GM23338 (cell line): Measurements from ENCODE around the gene CYP19A1. TPM values are rescaled to one million over a fixed set of nuclear protein-coding genes. Genes with fewer than 3 reads are reported as not detected.

Experiments
- ATAC-seq: fragments of 200-7000 bp; cut with Tn5 transposase; 3 replicates; pipeline ENCODE4 v1.9.1; 2020
- DNase-seq: peaks from one replicate; pipeline ENCODE4 v3.0.0-alpha.2; 2015; ENCODE audit warnings: low spot score
- H2AFZ ChIP-seq: fragments of 200-600 bp; sonication (generic); 2 replicates; pipeline ENCODE4 v1.8.0; 2016; ENCODE audit warnings: antibody characterized with exemption, mild to moderate bottlenecking, moderate library complexity
- H3F3A ChIP-seq: fragments of 200-600 bp; sonication (generic); replicated peaks from 2 replicates; pipeline ENCODE4 v1.8.0; 2017; ENCODE audit warnings: antibody characterized with exemption, mixed run types, low read depth
- H3K27ac ChIP-seq: fragments of 200-600 bp; sonication (generic); 2 replicates; pipeline ENCODE4 v1.6.1; 2016; ENCODE audit warnings: low read depth
- H3K27me3 ChIP-seq: fragments of 200-600 bp; sonication (generic); 2 replicates; pipeline ENCODE4 v1.8.0; 2016; ENCODE audit warnings: mild to moderate bottlenecking, mixed run types, moderate library complexity; ENCODE audit not compliant: insufficient read depth
- H3K36me3 ChIP-seq: fragments of 200-600 bp; sonication (generic); 2 replicates; pipeline ENCODE4 v1.8.0; 2016; ENCODE audit warnings: mild to moderate bottlenecking; ENCODE audit not compliant: insufficient read depth
- H3K4me1 ChIP-seq: fragments of 200-600 bp; sonication (generic); 2 replicates; pipeline ENCODE4 v1.8.0; 2016; ENCODE audit warnings: mild to moderate bottlenecking, moderate library complexity; ENCODE audit not compliant: insufficient read depth
- H3K4me2 ChIP-seq: fragments of 200-600 bp; sonication (generic); 2 replicates; pipeline ENCODE4 v1.7.1; 2017; ENCODE audit warnings: mixed run types
- H3K4me3 ChIP-seq: fragments of 200-600 bp; sonication (generic); 2 replicates; pipeline ENCODE4 v1.6.1; 2016; ENCODE audit warnings: mixed run types
- H3K79me2 ChIP-seq: fragments of 200-600 bp; sonication (generic); replicated peaks from 2 replicates; pipeline ENCODE4 v1.8.0; 2017; ENCODE audit warnings: mild to moderate bottlenecking; ENCODE audit not compliant: insufficient read depth
- H3K9me2 ChIP-seq: fragments of 200-600 bp; sonication (generic); 2 replicates; pipeline ENCODE4 v1.8.0; 2017; ENCODE audit not compliant: insufficient read depth
- H4K20me1 ChIP-seq: fragments of 200-600 bp; sonication (generic); replicated peaks from 2 replicates; pipeline ENCODE4 v1.8.0; 2017; ENCODE audit warnings: mild to moderate bottlenecking; ENCODE audit not compliant: insufficient read depth
- H3K27ac Mint-ChIP-seq: 2 replicates; pipeline ENCODE4 v1.8.0; 2020; ENCODE audit warnings: inconsistent platforms, mild to moderate bottlenecking, moderate library complexity, mixed read lengths
- H3K27me3 Mint-ChIP-seq: 3 replicates; pipeline ENCODE4 v1.8.0; 2022; ENCODE audit warnings: low read depth, mild to moderate bottlenecking, moderate library complexity, mixed read lengths, inconsistent platforms; ENCODE audit not compliant: insufficient read depth, poor library complexity
- H3K36me3 Mint-ChIP-seq: 3 replicates; pipeline ENCODE4 v1.8.0; 2021; ENCODE audit warnings: low read depth, mild to moderate bottlenecking, inconsistent platforms, moderate library complexity, mixed read lengths
- H3K4me1 Mint-ChIP-seq: 3 replicates; pipeline ENCODE4 v1.8.0; 2020; ENCODE audit warnings: mild to moderate bottlenecking, inconsistent platforms, mixed read lengths
- H3K4me3 Mint-ChIP-seq: 3 replicates; pipeline ENCODE4 v1.8.0; 2021; ENCODE audit warnings: moderate library complexity, mild to moderate bottlenecking, inconsistent platforms, mixed read lengths
- H3K9me3 Mint-ChIP-seq: 3 replicates; pipeline ENCODE4 v1.8.0; 2020; ENCODE audit warnings: moderate library complexity, mild to moderate bottlenecking, inconsistent platforms, mixed read lengths
- CREB1 ChIP-seq: fragments of 250-450 bp; sonication (Bioruptor Pico); IDR thresholded peaks from 2 replicates; pipeline ENCODE4 v1.5.0; 2020; ENCODE audit warnings: low read depth, mild to moderate bottlenecking, moderate library complexity
- CTCF ChIP-seq, 2 experiments: fragments of 200-600 bp in 1 of 2; sonication (generic) in 1 of 2; conservative IDR thresholded peaks; 2 replicates each; pipeline versions ENCODE4 v1.5.1 to v1.6.1; 2016 to 2017; ENCODE audit warnings: antibody characterized with exemption in 2 of 2, low read depth in 2 of 2, mild to moderate bottlenecking in 2 of 2, moderate library complexity in 1 of 2
- ETS1 ChIP-seq: IDR thresholded peaks from 2 replicates; pipeline ENCODE4 v1.6.1; 2016; ENCODE audit warnings: antibody characterized with exemption
- EZH2 ChIP-seq: fragments of 200-600 bp; sonication (generic); IDR thresholded peaks from one replicate; pipeline ENCODE4 v1.8.0; 2017; ENCODE audit warnings: antibody characterized with exemption, mild to moderate bottlenecking, low read depth; ENCODE audit not compliant: unreplicated experiment
- EZH2phosphoT487 ChIP-seq: fragments of 200-600 bp; sonication (generic); IDR thresholded peaks from one replicate; pipeline ENCODE4 v1.8.1; 2018; ENCODE audit warnings: antibody characterized with exemption; ENCODE audit not compliant: unreplicated experiment
- JUNB ChIP-seq: IDR thresholded peaks from one replicate; pipeline ENCODE4 v1.6.1; 2016; ENCODE audit warnings: antibody characterized with exemption; ENCODE audit not compliant: unreplicated experiment
- NANOG ChIP-seq: IDR thresholded peaks from 2 replicates; pipeline ENCODE4 v1.6.1; 2016; ENCODE audit warnings: antibody characterized with exemption, borderline replicate concordance
- POLR2AphosphoS5 ChIP-seq: IDR thresholded peaks from 2 replicates; pipeline ENCODE4 v1.6.1; 2016; ENCODE audit warnings: antibody characterized with exemption, low read depth
- REST ChIP-seq: IDR thresholded peaks from one replicate; pipeline ENCODE4 v1.6.1; 2018; ENCODE audit warnings: antibody characterized with exemption; ENCODE audit not compliant: unreplicated experiment
- STAT1 ChIP-seq: IDR thresholded peaks from one replicate; pipeline ENCODE4 v1.6.1; 2016; ENCODE audit warnings: antibody characterized with exemption; ENCODE audit not compliant: unreplicated experiment
- ZNF114 ChIP-seq: fragments of 250-450 bp; sonication (Bioruptor Pico); IDR thresholded peaks from 2 replicates; pipeline ENCODE4 v1.5.0; 2020; ENCODE audit warnings: mild to moderate bottlenecking, moderate library complexity
- ZNF331 ChIP-seq: fragments of 250-450 bp; sonication (Bioruptor Pico); IDR thresholded peaks from 2 replicates; pipeline ENCODE4 v1.5.0; 2020; ENCODE audit warnings: low read depth, mild to moderate bottlenecking, moderate library complexity
- ZNF462 ChIP-seq: fragments of 250-450 bp; sonication (Bioruptor Pico); IDR thresholded peaks from 2 replicates; pipeline ENCODE4 v1.5.0; 2020; ENCODE audit warnings: mild to moderate bottlenecking, moderate library complexity
- polyA plus RNA-seq: library from polyadenylated mRNA; unstranded; fragments of >200 nt; fragmentation: Nextera tagmentation; extraction: Ambion mirVana; gene quantifications from 2 replicates; pipeline ENCODE4 v1.2.1, GENCODE V29; 2016
- total RNA-seq: library from RNA; depleted of rRNA; stranded (reverse); fragments of >200 nt; shearing (Covaris generic); gene quantifications from 2 replicates; pipeline ENCODE4 v1.2.3, GENCODE V29; 2014

The CYP19A1 gene
- total and polyA plus RNA-seq, 2 experiments from 2014 or later: 0.42 TPM; not detected in 1

- TF ChIP-seq JUNB (no peak), ZNF331 (CRISPR knock-in tag) (no peak), EZH2phosphoT487 (no peak), CREB1 (CRISPR knock-in tag) (no peak), STAT1 (no peak), REST (no peak), NANOG (no peak), ZNF114 (CRISPR knock-in tag) (no peak), ETS1 (no peak), EZH2 (no peak), POLR2AphosphoS5 (no peak), CTCF (conservative IDR thresholded peaks at IDR 0.05; ENCODE audit: low read depth in 2 of 2) (no peak), ZNF462 (CRISPR knock-in tag) (no peak)
- Mint-ChIP-seq H3K36me3 (no peaks in the 10 kb centered on the region), H3K27ac (no peak overlapping the region), H3K9me3 (no peaks in the 10 kb centered on the region; the same call in 1 of the 3 replicates), H3K27me3 (peaks cover 1% of the 10 kb centered on the region), H3K4me1 (peaks cover under 1% of the 10 kb centered on the region; the same call in 2 of the 3 replicates), H3K4me3 (no peak overlapping the region)
- no peaks in the 10 kb centered on the region for H4K20me1 ChIP-seq
- H3K4me1 ChIP-seq: no peaks in the 10 kb centered on the region; the same call in 1 of the 2 replicates
- H2AFZ ChIP-seq: no peak overlapping the region
- no peak overlapping the region for H3K27ac ChIP-seq
- H3K9me2 ChIP-seq: no peaks in the 10 kb centered on the region
- DNase-seq: no peak
- H3K36me3 ChIP-seq: no peaks in the 10 kb centered on the region
- H3K27me3 ChIP-seq: no peaks in the 10 kb centered on the region
- no peaks in the 10 kb centered on the region for H3F3A ChIP-seq
- H3K79me2 ChIP-seq: no peaks in the 10 kb centered on the region
- no peak overlapping the region for H3K4me2 ChIP-seq
- no peak for ATAC-seq
- no peak overlapping the region for H3K4me3 ChIP-seq
These were observed 152.2 kb downstream of the CYP19A1 start for GRCh38 chr15:51186181-51186705.
